EH (cell line): ENCODE measurements around the gene NYNRIN.

Experiments used
- DNase-seq: peaks from one replicate; pipeline ENCODE4 v3.0.0-alpha.2; 2015; ENCODE audit warnings: low read depth

NYNRIN gene

DNA sequence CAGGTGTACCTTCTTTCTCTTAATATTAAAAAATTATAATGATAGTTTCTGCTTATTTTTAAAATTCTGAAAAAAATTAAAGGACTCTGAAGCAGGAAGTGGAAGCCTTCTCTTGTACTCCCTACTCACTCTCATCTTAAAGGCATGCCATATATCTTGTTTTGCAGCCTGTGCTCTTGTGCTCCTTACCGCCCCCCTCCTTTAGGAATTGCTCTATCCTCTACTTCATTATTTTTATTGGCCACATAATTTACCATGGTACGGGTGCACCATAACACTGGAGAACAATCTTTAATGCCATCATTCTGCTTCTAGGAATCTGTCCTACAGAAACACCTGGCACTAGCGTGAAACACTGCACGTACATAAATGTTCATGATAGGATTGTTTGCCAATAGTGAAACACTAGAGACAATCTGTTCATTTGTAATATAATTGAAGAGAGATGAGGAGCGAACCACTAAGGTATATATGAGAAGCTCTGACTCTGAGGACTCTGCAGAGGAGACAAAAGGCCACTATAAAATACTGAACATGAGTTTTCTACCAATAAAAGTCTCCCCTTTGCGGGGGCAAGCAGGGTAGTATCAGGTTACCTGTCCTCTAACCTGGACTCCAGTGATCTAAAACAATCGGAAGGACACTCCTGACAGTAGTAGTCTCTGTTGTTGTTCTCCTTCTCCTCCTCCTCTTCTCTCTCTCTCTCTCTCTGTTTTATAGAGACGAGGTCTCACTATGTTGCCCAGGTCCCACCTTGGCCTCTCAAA is 6.3 kb upstream of the NYNRIN start:
- DNase-seq, result peak; percentile 74

GRCh38 chr14:24394275-24394674 is 4.5 kb upstream of the NYNRIN start:
- DNase-seq, result no peak

DNA sequence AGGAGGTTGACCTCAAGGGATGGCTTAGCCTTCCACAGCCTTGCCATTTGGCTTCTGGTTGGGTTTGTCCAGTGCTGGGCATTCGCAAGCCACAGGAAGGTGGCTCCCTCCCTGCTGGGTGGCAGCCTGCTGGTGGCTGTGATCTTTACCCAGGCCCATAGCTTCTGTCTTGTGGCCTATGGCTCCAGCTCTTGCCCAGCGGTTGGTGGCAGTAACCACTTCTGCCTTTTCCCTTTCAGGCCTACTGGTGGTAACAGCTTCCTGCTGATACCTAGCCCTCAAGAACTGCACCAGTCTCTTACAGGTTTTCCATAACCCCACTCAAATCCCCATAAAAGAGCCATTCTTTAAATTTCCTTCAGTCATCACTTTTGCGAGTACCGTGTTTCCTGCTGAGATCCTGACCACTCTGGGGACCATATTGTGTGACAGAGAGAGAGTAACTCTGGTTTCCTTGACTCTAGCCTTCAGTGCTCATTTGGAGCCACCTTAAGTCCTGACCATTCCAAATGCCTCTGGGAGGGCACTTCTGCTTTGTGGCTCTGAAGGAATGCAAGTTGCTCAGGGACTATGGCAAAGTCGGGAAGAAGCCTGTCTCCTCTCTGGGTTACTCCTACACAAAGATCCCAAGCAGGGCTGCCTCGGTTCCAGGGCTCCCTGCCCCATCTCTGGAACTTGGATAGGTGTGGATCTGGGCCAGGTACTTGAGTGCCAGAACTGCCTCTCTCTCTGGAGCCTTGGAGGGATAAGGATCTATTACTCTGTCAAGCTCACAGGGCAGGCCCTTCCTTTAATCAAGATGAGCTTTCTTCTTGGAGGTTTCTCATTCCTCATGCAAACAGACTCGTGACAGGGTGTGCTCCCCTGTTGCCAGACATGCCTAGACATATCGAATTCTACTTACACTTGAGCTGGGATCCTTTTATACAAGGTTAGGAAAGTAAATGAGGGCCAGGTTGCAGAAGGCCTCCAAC is 2.9 kb upstream of the NYNRIN start:
- DNase-seq, result peak; percentile 24

DNA sequence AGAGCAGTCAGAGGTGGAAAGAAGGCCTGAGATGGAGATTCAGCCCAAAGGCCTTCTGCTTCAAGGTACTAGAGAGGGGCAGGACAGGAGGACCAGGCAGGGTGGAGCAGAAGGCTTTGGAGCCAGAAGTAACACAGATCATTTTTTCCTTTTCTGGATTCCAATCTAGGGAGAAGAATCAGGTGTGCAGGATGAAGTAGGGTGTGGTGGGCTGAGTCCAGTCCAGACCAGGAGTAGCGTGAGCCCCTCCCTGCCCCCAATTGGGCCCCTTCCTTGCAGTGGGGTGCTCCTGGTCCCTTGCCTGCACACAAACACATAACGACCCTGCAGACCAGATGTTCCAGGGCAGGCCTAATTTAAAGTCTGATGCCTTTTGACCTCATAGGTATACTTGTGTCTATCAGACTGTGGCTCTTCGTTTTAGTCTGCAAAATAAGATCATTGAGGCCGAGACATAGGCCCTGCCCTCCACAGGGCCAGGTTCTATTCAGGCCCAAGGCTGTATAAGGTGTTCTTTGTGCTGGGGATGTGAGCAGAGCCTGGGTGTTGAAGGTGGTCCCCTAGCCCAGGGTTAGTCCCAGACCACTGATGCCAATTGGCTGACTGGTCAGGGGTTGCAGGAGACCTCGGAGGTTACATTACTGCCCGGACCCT is 1.0 kb upstream of the NYNRIN start:
- no peak for DNase-seq

DNA sequence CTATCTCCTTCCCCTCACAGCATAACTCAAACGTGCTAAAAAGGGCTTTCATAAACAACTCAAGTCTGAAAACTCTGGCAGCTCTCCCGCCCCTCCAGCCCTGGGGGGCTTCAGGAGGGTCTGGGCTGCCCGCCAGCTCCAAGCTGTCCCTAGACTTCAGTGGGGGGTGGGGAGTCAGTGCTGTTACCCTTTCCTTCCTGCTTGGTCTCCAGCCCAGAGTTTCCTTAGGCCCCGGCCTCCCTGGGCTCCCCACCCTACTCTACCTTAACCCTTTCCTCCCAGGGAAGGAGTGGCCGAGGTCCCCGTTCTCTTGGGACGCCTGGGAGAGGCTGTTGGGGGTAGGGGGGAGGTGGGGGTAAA is 530 bp upstream of the NYNRIN start:
- peak; percentile 18 for DNase-seq

GRCh38 chr14:24399447-24399822 is 632 bp downstream of the NYNRIN start:
- DNase-seq, result no peak

GRCh38 chr14:24399999-24400718 is 1.4 kb downstream of the NYNRIN start:
- no peak for DNase-seq

DNA sequence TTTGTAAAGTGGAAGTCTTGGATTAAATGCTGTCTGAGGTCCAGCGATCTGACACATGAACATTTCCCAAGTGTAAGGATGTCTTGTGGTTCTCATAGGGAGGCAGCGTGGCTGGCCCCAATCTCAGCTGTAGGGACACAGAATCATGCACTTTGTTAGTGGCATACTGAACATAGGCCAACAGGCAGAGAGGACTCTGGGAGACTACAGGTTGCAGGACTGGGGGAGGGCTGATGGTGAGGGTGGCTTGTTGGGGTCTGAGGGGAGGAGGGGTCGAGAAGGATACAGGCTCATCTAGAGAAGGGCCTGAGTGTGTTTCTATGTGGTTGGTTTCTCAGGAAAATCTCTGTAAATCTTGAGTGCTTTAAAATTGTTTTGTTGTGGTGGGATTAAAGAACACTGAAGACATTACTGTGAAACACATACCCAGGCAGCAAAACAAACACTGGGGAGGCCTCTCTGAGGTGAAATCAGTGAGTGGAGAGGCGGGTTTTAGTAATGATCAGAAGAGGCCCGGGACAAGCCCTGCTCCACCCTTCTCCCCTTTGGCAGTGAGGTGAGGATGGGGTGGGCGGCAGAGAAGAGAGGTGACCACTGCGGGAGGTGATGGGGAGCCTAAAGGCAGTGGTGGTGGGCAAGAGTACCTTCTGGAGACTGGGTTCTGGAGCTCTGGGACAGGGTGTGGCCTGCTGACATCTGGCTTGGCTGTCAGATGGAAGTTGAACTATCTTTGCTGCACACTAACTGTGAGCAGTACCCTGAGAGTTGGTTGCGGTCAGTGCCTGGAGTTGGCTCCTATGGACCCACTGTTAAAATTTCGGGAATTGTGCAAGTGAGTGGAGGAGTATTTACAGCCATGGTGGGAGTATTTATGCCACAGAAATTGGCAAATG is 3.3 kb downstream of the NYNRIN start:
- no peak for DNase-seq

DNA sequence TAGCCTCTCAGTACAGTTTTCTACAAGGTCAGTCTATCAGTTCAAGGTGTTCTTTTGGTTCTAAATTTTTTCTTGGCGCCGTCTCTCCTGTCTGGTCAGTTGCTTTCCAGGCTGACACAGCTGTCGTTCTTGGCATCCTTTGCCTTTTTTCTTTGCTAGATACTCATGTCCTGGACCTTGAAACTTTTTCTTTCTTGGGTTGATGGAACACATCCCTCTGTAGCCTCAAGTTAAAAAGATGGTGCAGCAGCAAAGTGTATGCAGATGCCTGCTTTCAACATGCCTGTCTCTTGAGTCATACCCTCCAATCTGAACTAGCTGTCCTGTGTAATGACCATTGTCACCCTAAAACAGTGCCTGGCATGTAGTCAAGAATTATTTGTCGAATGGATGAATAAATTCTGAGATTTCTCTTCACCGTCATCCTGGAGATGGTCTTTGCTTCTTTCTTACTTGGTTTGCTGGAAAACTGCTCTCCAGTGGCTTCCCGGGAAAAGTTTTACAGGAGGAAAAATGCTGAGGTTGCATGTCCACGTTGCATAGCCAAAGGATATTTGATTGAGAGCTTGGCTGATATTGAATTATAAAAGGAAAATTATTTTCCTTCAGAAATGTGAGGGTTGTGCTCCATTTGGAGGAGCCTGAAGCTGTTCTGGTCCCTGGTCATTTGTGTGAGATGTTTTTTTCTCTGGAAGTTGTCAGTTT is 4.6 kb downstream of the NYNRIN start:
- peak; percentile 83 for DNase-seq

- no peak for DNase-seq
These were observed 6.0 kb downstream of the NYNRIN start for GRCh38 chr14:24404814-24405213.

- DNase-seq, result no peak
These were observed 7.6 kb downstream of the NYNRIN start for GRCh38 chr14:24406416-24406815.

DNA sequence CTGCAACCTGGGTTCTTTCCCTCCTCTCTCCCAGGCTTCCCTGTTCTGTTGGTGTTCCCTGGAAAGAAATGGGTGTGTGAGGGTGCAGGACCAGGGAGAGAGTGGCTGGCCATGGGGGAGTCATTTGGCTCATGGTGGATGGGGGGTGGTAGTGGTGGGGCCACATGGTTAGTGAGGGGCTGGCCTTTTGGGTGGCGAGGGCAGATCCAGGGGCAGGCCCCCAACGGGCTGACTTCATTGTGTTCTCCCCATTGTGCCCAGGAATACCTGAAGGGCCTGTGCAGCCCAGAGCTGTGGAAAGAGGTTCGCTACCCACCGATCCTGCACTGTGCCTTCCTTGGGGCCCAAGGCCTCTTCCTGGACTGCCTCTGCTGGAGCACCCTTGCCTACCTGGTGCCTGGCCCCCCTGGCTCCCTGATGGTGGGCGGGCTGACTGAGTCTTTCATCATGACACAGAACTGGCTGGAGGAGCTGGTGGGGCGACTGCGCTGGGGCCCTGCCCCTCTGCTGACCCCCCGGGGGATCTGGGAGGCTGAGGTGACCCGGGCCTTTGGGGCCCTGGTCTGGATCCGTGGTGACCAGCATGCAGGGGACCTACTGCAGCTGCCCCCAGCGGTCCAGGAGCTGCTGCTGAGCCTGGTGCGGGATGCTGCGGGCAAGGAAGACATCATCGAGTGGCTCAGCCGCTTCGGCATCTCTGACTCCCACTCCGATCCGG is 9.0 kb downstream of the NYNRIN start:
- DNase-seq, result no peak

DNA sequence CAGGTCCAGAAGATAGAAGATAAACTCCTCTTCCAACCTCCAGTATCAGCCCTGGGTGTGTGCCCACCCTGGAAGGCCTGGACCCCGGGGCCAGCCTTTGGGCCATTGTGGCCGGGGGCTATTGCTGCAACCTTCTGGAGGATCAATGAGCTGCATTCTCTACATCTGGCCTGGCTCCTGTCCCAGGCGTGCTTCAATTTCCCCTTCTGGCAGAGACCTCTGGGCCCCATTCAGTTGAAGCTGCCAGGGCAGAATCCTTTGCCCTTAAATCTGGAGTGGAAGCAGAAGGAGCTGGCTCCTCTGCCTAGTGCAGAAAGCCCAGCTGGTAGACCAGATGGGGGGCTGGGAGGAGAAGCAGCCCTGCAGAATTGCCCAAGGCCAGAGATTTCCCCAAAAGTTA is 10.0 kb downstream of the NYNRIN start:
- DNase-seq, result no peak

GRCh38 chr14:24409192-24409591 is 10.4 kb downstream of the NYNRIN start:
- no peak for DNase-seq

GRCh38 chr14:24409956-24410355 is 11.2 kb downstream of the NYNRIN start:
- no peak for DNase-seq

- DNase-seq, result peak; percentile 63
These were observed 12.9 kb downstream of the NYNRIN start for GRCh38 chr14:24411443-24412389.

- DNase-seq, result no peak
These were observed 15.3 kb downstream of the NYNRIN start for GRCh38 chr14:24414077-24414476.

- no peak for DNase-seq
These were observed 16.1 kb downstream of the NYNRIN start for GRCh38 chr14:24414732-24415420.
